ENCODE data around the gene ERLIN1. TPM values are rescaled to one million over a fixed set of nuclear protein-coding genes. Genes with fewer than 3 reads are reported as not detected.

The ERLIN1 gene
- total RNA-seq (ENCODE audit: low replicate concordance) = 31.2 and 35.7 TPM in 2 replicates

DNA sequence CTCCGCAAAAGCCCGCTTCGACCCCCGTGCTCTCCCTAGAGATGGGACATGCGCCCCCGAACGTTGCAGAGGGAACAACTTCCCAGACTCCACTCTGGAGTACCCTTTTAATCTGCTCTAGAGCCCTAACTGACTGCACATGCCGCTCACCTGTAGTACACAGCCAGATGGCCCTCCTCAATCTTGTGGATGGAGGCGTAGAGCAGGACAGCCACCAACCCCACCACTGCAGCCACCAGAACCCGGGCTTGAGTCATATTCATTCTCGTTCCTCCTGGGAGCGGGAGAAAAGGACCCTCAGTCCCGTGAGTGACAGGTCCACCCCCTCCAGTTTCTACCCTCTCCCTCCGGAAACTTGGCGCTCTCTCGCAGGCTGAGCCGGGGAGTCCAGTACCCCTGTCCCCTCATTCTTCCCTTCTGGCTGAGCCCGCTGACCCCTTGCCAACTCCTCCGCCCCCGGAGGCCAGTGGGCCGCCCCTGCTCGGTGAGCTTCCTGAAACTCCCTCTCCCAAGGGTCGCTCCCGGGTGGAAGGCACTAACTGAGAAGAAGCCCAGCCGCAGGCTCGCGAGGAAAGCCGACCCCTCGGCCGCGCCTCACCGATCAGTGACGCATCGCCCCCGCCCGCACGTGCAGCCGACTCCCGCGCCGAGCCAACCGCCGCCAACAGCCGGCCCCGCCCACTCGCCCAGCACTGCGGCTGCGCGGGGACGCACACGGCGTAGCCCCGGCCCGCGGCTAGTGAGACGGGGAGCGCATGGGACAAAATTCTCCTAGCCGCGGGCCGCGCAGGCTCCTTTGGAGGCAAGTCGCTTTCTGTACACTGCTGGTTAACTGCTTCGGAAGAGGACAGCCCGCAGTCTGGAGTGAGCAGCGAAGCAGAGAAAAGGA lies at the start of gene ERLIN1:
Gene ERLIN1 (minus strand): TSS at position 666 of the 889 bp plus-strand sequence. CDS start 403 bp downstream, at position 263.
- H3K9me3 Mint-ChIP-seq = no peaks in the 10 kb centered on the region
- peak within 1 kb of the TSS; percentile 99 for H3K4me3 Mint-ChIP-seq
- Histone ChIP-seq H3K27me3 (no peaks in the 10 kb centered on the region), H3K9me3 (ENCODE audit: low read depth) (no peaks in the 10 kb centered on the region), H3F3A (ENCODE audit: low read depth) (peaks cover 16% of the 10 kb centered on the region), H3K4me2 (peak within 1 kb of the TSS; percentile 84), H3K4me1 (peaks cover 17% of the 10 kb centered on the region), H3K27ac (peak within 1 kb of the TSS; percentile 42), H3K79me2 (ENCODE audit: low read depth) (peaks cover 42% of the 10 kb centered on the region), H3K4me3 (peak within 1 kb of the TSS; percentile 55), H4K20me1 (ENCODE audit: low read depth) (no peaks in the 10 kb centered on the region), H3K9ac (peak within 1 kb of the TSS; percentile 44), H2AFZ (replicated peaks) (peak within 1 kb of the TSS; percentile 83), H3K36me3 (peaks cover 13% of the 10 kb centered on the region)
- H3K27ac Mint-ChIP-seq = peak within 1 kb of the TSS; percentile 98
- peaks cover 4% of the 10 kb centered on the region for H3K27me3 Mint-ChIP-seq (ENCODE audit: insufficient read depth, low read depth)
- DNase-seq (ENCODE audit: low spot score) = peak; percentile 98
- peaks cover 12% of the 10 kb centered on the region for H3K36me3 Mint-ChIP-seq
- peaks cover 27% of the 10 kb centered on the region for H3K4me1 Mint-ChIP-seq
- TF ChIP-seq, protein P1, sequence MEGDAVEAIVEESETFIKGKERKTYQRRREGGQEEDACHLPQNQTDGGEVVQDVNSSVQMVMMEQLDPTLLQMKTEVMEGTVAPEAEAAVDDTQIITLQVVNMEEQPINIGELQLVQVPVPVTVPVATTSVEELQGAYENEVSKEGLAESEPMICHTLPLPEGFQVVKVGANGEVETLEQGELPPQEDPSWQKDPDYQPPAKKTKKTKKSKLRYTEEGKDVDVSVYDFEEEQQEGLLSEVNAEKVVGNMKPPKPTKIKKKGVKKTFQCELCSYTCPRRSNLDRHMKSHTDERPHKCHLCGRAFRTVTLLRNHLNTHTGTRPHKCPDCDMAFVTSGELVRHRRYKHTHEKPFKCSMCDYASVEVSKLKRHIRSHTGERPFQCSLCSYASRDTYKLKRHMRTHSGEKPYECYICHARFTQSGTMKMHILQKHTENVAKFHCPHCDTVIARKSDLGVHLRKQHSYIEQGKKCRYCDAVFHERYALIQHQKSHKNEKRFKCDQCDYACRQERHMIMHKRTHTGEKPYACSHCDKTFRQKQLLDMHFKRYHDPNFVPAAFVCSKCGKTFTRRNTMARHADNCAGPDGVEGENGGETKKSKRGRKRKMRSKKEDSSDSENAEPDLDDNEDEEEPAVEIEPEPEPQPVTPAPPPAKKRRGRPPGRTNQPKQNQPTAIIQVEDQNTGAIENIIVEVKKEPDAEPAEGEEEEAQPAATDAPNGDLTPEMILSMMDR (IDR thresholded peaks at IDR 0.05) = peak; percentile 13
- no peak for TF ChIP-seq EZH2phosphoT487 (IDR thresholded peaks at IDR 0.05)

DNA sequence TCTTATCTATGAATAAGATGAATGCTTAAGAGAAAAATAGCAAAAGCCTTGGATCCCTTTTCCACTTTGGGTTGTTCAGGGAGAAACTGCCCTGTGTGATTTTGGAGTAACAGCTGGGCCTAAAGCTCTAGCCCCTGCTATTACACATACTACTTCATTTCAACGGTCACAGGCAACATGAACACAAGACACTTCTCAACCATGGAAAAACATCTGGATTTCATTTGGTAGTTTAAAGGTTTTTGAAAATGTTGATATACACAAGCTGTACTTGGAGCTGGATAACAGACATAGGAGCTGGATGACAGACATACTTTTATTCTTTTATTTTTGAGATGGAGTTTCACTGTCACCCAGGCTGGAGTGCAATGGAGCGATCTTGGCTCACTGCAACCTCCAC lies 46.3 kb upstream of the ERLIN1 start:
- no peaks in the 10 kb centered on the region for H3K9me3 ChIP-seq (ENCODE audit: low read depth)
- Mint-ChIP-seq H3K36me3 (peaks cover 9% of the 10 kb centered on the region), H3K9me3 (no peaks in the 10 kb centered on the region), H3K27me3 (ENCODE audit: insufficient read depth, low read depth) (peaks cover 3% of the 10 kb centered on the region), H3K4me1 (peaks cover 21% of the 10 kb centered on the region), H3K27ac (no peak overlapping the region), H3K4me3 (no peak overlapping the region)
- H3K4me1 ChIP-seq = peaks cover 12% of the 10 kb centered on the region
- TF ChIP-seq EZH2phosphoT487 (IDR thresholded peaks at IDR 0.05) = no peak
- TF ChIP-seq, protein P1 (IDR thresholded peaks at IDR 0.05) = no peak
- TF ChIP-seq EZH2 (IDR thresholded peaks at IDR 0.05) = no peak
- DNase-seq (ENCODE audit: low spot score) = no peak
- H2AFZ ChIP-seq (replicated peaks) = no peak overlapping the region
- H3K27ac ChIP-seq = no peak overlapping the region
- H3K4me3 ChIP-seq = no peak overlapping the region
- H3K9ac ChIP-seq = no peak overlapping the region
- H3F3A ChIP-seq (ENCODE audit: low read depth) = peaks cover 16% of the 10 kb centered on the region
- no peaks in the 10 kb centered on the region for H3K27me3 ChIP-seq
- H3K4me2 ChIP-seq = no peak overlapping the region
- H4K20me1 ChIP-seq (ENCODE audit: low read depth) = peaks cover 3% of the 10 kb centered on the region
- peaks cover 3% of the 10 kb centered on the region for H3K36me3 ChIP-seq
- H3K79me2 ChIP-seq (ENCODE audit: low read depth) = peaks cover 23% of the 10 kb centered on the region

DNA sequence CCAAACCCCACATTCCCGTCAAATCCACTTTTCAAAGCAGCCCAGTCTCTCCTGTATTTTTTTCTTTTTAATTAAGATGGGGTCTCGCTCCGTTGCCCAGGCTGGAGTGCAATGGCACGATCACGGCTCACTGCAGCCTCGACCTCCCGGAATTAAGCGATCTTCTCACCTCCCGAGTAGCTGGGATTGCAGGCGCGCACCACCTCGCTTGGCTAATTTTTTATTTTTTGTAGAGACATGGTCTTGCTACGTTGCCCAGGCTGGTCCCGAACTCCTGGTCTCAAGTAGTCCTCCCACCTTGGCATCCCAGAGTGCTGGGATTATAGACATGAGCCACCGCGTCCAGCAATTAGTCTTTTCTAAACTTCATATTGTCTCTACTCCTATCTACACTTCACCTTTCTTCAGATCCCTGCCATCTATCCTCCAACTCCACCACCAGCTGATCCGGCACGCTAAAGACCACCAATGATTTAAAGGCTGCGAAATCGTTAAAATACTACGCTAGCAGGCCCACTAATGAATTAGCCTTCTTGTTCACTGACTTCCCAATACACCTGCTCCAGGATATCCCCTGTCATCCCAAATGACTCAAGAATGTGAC lies 44.1 kb upstream of the ERLIN1 start:
- H3K9me3 Mint-ChIP-seq = no peaks in the 10 kb centered on the region
- Histone ChIP-seq H3K4me3 (peak overlapping the region; percentile 96), H3K36me3 (peaks cover 10% of the 10 kb centered on the region), H3K27ac (no peak overlapping the region), H3K4me2 (peak overlapping the region; percentile 93), H3K79me2 (ENCODE audit: low read depth) (peaks cover 33% of the 10 kb centered on the region), H3K4me1 (peaks cover 12% of the 10 kb centered on the region), H3K9me3 (ENCODE audit: low read depth) (no peaks in the 10 kb centered on the region), H3K27me3 (no peaks in the 10 kb centered on the region), H2AFZ (replicated peaks) (peak overlapping the region; percentile 88), H3F3A (ENCODE audit: low read depth) (peaks cover 16% of the 10 kb centered on the region), H3K9ac (peak overlapping the region; percentile 93), H4K20me1 (ENCODE audit: low read depth) (peaks cover 3% of the 10 kb centered on the region)
- peaks cover 21% of the 10 kb centered on the region for H3K4me1 Mint-ChIP-seq
- peaks cover 3% of the 10 kb centered on the region for H3K27me3 Mint-ChIP-seq (ENCODE audit: insufficient read depth, low read depth)
- TF ChIP-seq EZH2phosphoT487 (IDR thresholded peaks at IDR 0.05) (no peak), EZH2 (IDR thresholded peaks at IDR 0.05) (peak; percentile 28)
- TF ChIP-seq, protein P1 (IDR thresholded peaks at IDR 0.05) = no peak
- peaks cover 9% of the 10 kb centered on the region for H3K36me3 Mint-ChIP-seq
- H3K27ac Mint-ChIP-seq = peak overlapping the region; percentile 94
- DNase-seq (ENCODE audit: low spot score) = no peak
- H3K4me3 Mint-ChIP-seq = peak overlapping the region; percentile 94

All from neural progenitor cell (in vitro differentiated cells).